ENCODE data around the gene PLK3.
"Not testable (repeated sequence)": the region's sequence is repeated elsewhere in the genome, so short reads cannot be mapped to it uniquely, and the experiment has no call there.

The PLK3 gene

DNA sequence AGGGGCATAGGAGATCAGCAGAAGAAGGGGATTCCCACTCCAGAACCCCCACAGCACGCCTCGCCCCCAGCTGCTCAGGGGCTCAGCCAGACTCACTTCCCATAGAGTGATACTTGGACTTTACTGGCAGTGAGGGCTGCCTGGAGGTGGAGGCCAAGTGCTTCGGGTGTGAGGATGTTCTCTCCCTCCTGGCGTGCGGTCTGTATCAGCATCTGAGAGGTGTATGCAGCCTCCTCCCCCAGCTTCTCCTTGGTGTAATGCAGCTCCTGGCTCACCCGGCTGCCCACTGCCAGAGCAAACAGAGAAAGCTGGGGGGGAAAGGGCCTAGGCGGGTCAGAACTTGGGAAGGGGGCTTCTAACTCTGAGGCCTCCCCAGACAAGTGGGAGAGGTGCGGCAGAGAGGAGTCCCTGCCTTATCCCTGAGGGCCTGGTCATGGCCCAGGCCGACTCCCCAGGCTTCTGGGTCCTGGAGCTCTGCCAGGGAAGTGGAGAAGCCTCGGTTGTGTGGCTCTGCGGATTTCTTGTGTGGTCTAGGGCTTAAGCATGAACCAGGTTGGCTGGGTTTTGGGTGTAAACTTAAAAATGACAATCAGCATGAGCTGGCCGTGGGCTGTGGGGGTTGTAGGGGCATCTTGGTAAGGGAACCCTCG, 32.0 kb downstream of the PLK3 start:
- no peak overlapping the region for H3K4me3 Mint-ChIP-seq
- no peak overlapping the region for H3K27ac Mint-ChIP-seq
- no peaks in the 10 kb centered on the region for H3K36me3 Mint-ChIP-seq
- CTCF ChIA-PET: interaction anchor here (1.0 to 2.0 kb wide), 2 partner anchors 10 to 35 kb away, joined by 3 to 5 read pairs; no protein-coding TSS in a partner anchor
- DNase-seq: no peak
- no peaks in the 10 kb centered on the region for H3K27me3 Mint-ChIP-seq
- H3K4me1 Mint-ChIP-seq: peaks cover 10% of the 10 kb centered on the region
- no peaks in the 10 kb centered on the region for H3K9me3 Mint-ChIP-seq

GRCh38 chr1:44834328-44834727, 34.2 kb downstream of the PLK3 start:
- DNase-seq: no peak
- H3K36me3 Mint-ChIP-seq: no peaks in the 10 kb centered on the region
- peaks cover 10% of the 10 kb centered on the region for H3K4me1 Mint-ChIP-seq
- CTCF ChIA-PET: interaction anchor here (1.5 to 2.9 kb wide), 5 partner anchors 13 to 466 kb away, joined by 3 to 12 read pairs (median 6); partner anchors contain the start of gene PLK3
- H3K27ac Mint-ChIP-seq: no peak overlapping the region
- H3K9me3 Mint-ChIP-seq: no peaks in the 10 kb centered on the region
- no peak overlapping the region for H3K4me3 Mint-ChIP-seq
- no peaks in the 10 kb centered on the region for H3K27me3 Mint-ChIP-seq

- H3K27me3 Mint-ChIP-seq: peaks cover 8% of the 10 kb centered on the region
- H3K27ac Mint-ChIP-seq: no peak overlapping the region
- no peak overlapping the region for H3K4me3 Mint-ChIP-seq
- no peaks in the 10 kb centered on the region for H3K36me3 Mint-ChIP-seq
- H3K9me3 Mint-ChIP-seq: no peaks in the 10 kb centered on the region
- peak; percentile 94 for DNase-seq
- H3K4me1 Mint-ChIP-seq: peaks cover 10% of the 10 kb centered on the region
- CTCF ChIA-PET: interaction anchor here (0.6 to 2.9 kb wide), 23 partner anchors 10 to 664 kb away, joined by 3 to 13 read pairs (median 4); partner anchors contain the start of genes CCDC163, DYNLT4, HECTD3 and MMACHC
Observed at GRCh38 chr1:44835738-44836675, 35.8 kb downstream of the PLK3 start.

- not testable (repeated sequence) for H3K9me3 Mint-ChIP-seq, H3K36me3 Mint-ChIP-seq, H3K27ac Mint-ChIP-seq, DNase-seq, H3K4me3 Mint-ChIP-seq
- CTCF ChIA-PET: interaction anchor here (0.9 kb wide), 1 partner anchor 174 kb away, joined by 3 read pairs; the partner anchor contains the start of gene UROD
- H3K4me1 Mint-ChIP-seq: peaks cover 15% of the 10 kb centered on the region
- H3K27me3 Mint-ChIP-seq: peaks cover 26% of the 10 kb centered on the region
Observed at GRCh38 chr1:44838294-44838693, 38.1 kb downstream of the PLK3 start.

- CTCF ChIA-PET: no interaction called here
- Mint-ChIP-seq H3K4me1 (peaks cover 12% of the 10 kb centered on the region), H3K27ac (no peak overlapping the region), H3K36me3 (peaks cover under 1% of the 10 kb centered on the region), H3K4me3 (no peak overlapping the region), H3K27me3 (peaks cover 39% of the 10 kb centered on the region), H3K9me3 (no peaks in the 10 kb centered on the region)
- DNase-seq: no peak
Observed at GRCh38 chr1:44839576-44839975, 39.4 kb downstream of the PLK3 start.

DNA sequence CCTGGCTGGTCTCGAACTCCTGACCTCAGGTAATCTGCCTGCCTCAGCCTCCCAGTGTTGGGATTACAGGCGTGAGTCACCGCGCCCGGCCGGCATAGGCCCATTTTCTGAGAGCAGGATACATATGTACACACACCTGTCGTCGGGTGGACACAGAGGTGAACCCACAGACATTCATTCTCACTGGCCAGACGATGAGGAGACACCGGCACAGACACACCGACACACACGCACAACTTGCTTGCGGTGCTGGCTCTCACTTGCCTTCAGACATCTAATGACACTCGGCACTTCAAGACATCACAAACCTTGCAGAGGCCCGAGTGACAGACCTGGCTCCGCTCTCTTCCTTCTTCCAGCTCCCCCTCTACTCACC, 42.3 kb downstream of the PLK3 start:
- CTCF ChIA-PET: interaction anchor here (1.3 kb wide), 1 partner anchor 167 kb away, joined by 3 read pairs; no protein-coding TSS in a partner anchor
- Mint-ChIP-seq H3K27me3 (peaks cover 39% of the 10 kb centered on the region), H3K4me3 (peak overlapping the region; percentile 52), H3K36me3 (peaks cover 3% of the 10 kb centered on the region), H3K4me1 (peaks cover 5% of the 10 kb centered on the region), H3K9me3 (no peaks in the 10 kb centered on the region), H3K27ac (no peak overlapping the region)
- DNase-seq: no peak

DNA sequence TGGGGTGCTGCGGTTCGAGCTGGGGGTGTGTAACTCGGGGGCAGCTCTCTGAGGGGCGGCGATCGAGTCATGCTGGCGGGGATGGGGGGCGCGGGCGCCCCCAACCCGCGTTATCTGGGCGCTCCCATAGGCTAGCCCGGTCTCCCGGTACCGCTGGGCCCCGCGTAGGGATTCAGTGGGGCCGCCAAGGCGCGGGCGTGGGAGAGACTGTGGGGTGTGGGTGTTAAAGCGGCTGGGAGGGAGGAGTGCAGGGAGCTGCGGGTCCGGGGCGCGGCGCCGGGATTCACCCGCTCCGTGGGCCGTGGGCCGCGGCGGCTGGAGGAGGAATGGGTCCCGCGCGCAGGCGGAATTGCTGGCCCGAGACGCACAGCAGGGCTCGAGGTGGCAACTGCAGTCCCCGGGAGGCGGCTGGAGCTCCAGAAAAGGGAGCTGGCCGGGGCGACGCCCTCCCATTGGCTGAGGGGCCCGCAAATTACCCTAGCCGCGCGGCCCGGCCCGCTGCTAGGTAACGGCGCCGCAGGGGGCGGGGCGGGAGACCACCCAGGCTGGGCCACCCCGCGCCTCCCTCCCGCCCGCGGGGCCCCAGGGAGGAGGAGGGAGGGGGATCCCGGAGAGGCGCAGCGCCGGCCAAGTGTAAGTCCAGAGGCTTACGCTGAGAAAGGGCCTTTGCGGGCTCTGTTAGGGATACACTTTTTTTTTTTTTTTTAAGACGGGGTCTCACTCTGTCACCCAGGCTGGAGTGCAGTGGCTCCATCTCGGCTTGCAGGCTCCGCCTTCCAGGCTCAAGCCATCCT, 42.9 kb downstream of the PLK3 start, which contains the start of gene PTCH2:
TSS of gene PTCH2 (minus strand) at position 392 of the 794 bp plus-strand sequence. CDS start at position 71, 321 bp downstream.
- CTCF ChIA-PET: interaction anchor here (1.3 kb wide), 1 partner anchor 166 kb away, joined by 3 read pairs; no protein-coding TSS in a partner anchor
- Mint-ChIP-seq H3K4me3 (peak within 1 kb of the TSS; percentile 52), H3K4me1 (peaks cover 5% of the 10 kb centered on the region), H3K36me3 (peaks cover 3% of the 10 kb centered on the region), H3K27ac (no peak within 1 kb of the TSS), H3K9me3 (no peaks in the 10 kb centered on the region), H3K27me3 (peaks cover 39% of the 10 kb centered on the region)
- DNase-seq: peak; percentile 40

- Mint-ChIP-seq H3K27me3 (peaks cover 25% of the 10 kb centered on the region), H3K27ac (no peak overlapping the region), H3K9me3 (no peaks in the 10 kb centered on the region), H3K4me3 (no peak overlapping the region), H3K36me3 (peaks cover 8% of the 10 kb centered on the region), H3K4me1 (peaks cover 15% of the 10 kb centered on the region)
- CTCF ChIA-PET: no interaction called here
- no peak for DNase-seq
Observed at GRCh38 chr1:44846985-44847384, 46.8 kb downstream of the PLK3 start.

- Mint-ChIP-seq H3K36me3 (peaks cover 10% of the 10 kb centered on the region), H3K27me3 (peaks cover 16% of the 10 kb centered on the region), H3K4me1 (peaks cover 10% of the 10 kb centered on the region), H3K4me3 (no peak overlapping the region), H3K27ac (no peak overlapping the region), H3K9me3 (no peaks in the 10 kb centered on the region)
- no peak for DNase-seq
- CTCF ChIA-PET: interaction anchor here (1.5 kb wide), 1 partner anchor 12 kb away, joined by 4 read pairs; no protein-coding TSS in a partner anchor
Observed at GRCh38 chr1:44847845-44848244, 47.7 kb downstream of the PLK3 start.

DNA sequence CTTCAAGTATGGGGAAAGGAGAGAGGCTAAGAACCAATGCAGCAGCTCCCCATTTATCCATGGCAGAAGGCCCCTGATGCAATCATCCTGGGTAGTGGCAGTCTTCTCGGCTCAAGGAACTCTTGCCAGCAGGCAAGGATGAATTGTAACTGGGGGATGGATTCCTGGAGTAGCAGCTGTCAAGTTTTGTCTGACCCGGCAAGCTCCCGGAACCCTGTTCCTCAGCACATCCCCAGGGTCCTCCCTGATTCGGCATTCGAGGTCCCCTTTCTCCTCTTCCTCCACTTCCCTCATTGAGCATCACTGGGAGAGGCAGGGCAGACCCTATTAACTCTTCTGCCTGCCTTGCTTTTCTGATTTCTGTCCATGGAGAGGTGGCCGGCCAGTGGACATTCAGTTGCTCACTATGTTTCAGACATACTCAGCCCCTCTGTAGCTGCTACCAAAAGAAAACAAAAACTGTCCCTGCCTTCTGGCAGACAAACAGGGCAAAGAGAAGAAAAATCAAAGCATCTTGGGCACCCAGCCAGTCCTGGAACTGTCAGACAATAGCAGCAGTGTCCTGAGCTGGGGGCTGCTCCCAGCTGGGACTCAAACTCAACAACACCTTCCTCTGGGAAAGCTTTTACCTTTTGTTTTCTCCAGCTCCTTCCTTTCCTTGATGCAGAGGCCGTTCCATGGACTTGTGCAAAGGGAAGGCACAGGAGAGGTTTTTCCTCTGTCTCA, 48.4 kb downstream of the PLK3 start:
- Mint-ChIP-seq H3K27me3 (peaks cover 10% of the 10 kb centered on the region), H3K4me1 (peaks cover 10% of the 10 kb centered on the region), H3K4me3 (no peak overlapping the region), H3K9me3 (no peaks in the 10 kb centered on the region), H3K27ac (no peak overlapping the region), H3K36me3 (peaks cover 14% of the 10 kb centered on the region)
- DNase-seq: no peak
- CTCF ChIA-PET: interaction anchor here (1.5 kb wide), 1 partner anchor 13 kb away, joined by 4 read pairs; no protein-coding TSS in a partner anchor

DNA sequence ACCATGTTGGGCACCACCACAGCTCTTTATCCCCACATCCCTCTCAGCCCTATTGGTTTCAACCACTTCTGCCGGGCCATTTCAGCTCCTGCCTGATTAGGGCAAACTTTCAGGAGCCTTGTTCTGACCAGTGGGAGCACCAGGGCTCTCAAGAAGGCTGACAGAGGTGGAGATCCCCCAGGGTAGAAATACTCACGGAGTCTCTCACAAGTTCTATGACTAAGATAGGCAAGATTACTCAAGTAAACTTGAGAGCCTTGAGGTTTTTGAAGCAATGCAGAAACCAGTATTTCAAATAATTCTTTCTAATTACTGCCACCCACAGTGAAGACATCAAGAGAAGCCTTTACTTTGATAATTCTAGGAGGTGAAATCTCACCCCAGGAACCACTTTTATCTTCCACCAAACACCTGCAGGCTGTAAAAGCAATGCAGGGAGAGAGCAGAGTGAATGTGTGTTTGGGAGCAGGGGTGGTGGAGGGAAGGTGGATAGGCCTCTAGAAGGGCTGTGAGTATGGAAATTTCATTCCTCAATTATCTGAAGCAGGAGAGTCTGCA, 49.5 kb downstream of the PLK3 start:
- Mint-ChIP-seq H3K4me3 (no peak overlapping the region), H3K9me3 (no peaks in the 10 kb centered on the region), H3K4me1 (peaks cover 10% of the 10 kb centered on the region), H3K36me3 (peaks cover 16% of the 10 kb centered on the region), H3K27me3 (no peaks in the 10 kb centered on the region), H3K27ac (no peak overlapping the region)
- no peak for DNase-seq
- CTCF ChIA-PET: no interaction called here

DNA sequence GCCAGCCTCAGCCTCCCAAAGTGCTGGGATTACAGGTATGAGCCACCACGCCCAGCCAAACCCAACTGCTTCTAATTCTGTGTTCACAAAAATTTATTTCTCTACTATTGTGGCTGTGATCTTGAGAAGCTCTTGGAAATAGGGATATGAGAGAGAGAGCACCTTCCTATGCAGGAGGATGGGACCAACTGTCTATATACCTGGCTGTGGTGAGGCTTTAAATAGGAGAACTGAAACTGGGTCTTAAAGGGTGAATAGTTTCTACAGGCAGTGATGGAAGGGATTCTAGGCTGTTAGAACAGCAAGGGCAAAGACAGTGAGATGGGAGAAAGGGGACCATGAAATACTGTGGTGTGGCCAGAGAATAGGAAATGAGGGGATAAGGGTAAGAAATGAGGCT, 51.1 kb downstream of the PLK3 start:
- Mint-ChIP-seq H3K36me3 (peaks cover 18% of the 10 kb centered on the region), H3K27me3 (no peaks in the 10 kb centered on the region), H3K27ac (no peak overlapping the region), H3K4me1 (peaks cover 10% of the 10 kb centered on the region), H3K9me3 (no peaks in the 10 kb centered on the region), H3K4me3 (no peak overlapping the region)
- no peak for DNase-seq
- CTCF ChIA-PET: interaction anchor here (0.7 kb wide), 1 partner anchor 419 kb away, joined by 3 read pairs; no protein-coding TSS in a partner anchor

DNA sequence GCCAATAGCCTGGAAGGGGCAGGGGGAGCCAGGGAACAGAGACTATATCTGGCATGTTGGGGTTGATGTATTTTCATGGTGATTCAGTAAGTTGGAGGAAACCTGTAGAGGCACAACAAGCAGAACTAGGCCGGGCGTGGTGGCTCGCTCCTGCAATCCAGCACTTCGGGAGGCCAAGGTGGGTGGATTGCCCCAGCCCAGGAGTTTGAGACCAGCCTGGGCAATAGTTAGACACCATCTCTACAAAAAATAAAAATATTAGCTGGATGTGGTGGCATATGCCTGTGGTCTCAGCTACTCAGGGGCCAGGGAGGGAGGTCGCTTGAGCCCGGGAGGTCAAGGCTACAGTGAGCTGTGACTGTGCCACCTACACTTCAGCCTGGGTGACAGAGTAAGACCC, 53.0 kb downstream of the PLK3 start:
- peaks cover 10% of the 10 kb centered on the region for H3K4me1 Mint-ChIP-seq
- no peaks in the 10 kb centered on the region for H3K27me3 Mint-ChIP-seq
- CTCF ChIA-PET: no interaction called here
- no peaks in the 10 kb centered on the region for H3K9me3 Mint-ChIP-seq
- H3K4me3 Mint-ChIP-seq: no peak overlapping the region
- peaks cover 23% of the 10 kb centered on the region for H3K36me3 Mint-ChIP-seq
- DNase-seq: no peak
- H3K27ac Mint-ChIP-seq: no peak overlapping the region
